GM13976 (cell line): ENCODE measurements around the gene ZFYVE27.

Experiments
- DNase-seq: peaks from one replicate; pipeline ENCODE4 v3.0.0; 2012; ENCODE audit warnings: low spot score
- CTCF ChIP-seq: IDR thresholded peaks from 2 replicates; pipeline ENCODE4 v1.5.1; 2012; ENCODE audit warnings: borderline replicate concordance, mild to moderate bottlenecking; ENCODE audit not compliant: insufficient read depth; ENCODE audit errors: extremely low read depth, missing control alignments, control extremely low read depth
- in situ Hi-C: fragments of 300-500 bp; cut with MboI; formaldehyde crosslinking; loops from one replicate; pipeline ENCODE4 v1.12.0; 2022; ENCODE audit warnings: low sequenced_read_pairs, mixed read lengths, inconsistent platforms; ENCODE audit not compliant: unreplicated experiment

The ZFYVE27 gene

GRCh38 chr10:97810446-97810845, 73.5 kb downstream of the ZFYVE27 start:
- DNase-seq: no peak
- in situ Hi-C loops: no loop called here
- no peak for TF ChIP-seq CTCF
